ENCODE results near the gene EED. TPM values are rescaled to one million over a fixed set of nuclear protein-coding genes. Genes with fewer than 3 reads are reported as not detected.

Gene EED
- total and polyA plus RNA-seq, 2 experiments from 2014 or later: 15.5 to 23.7 TPM

GRCh38 chr11:86275493-86276370, 31.2 kb downstream of the EED start:
- no peaks in the 10 kb centered on the region for H3K36me3 ChIP-seq (replicated peaks; ENCODE audit: insufficient read depth, low read depth)
- peaks cover 41% of the 10 kb centered on the region for H3K79me2 ChIP-seq
- H3K4me1 ChIP-seq (ENCODE audit: insufficient read depth): no peaks in the 10 kb centered on the region
- H3K4me3 ChIP-seq: no peak overlapping the region
- no peaks in the 10 kb centered on the region for H4K20me1 ChIP-seq (ENCODE audit: insufficient read depth, poor library complexity, severe bottlenecking)
- no peak overlapping the region for H2AFZ ChIP-seq
- H3K27ac ChIP-seq: no peak overlapping the region
- H3K4me2 ChIP-seq: no peak overlapping the region
- no peaks in the 10 kb centered on the region for H3K9me3 ChIP-seq (ENCODE audit: low read depth)
- H3K27me3 ChIP-seq: no peaks in the 10 kb centered on the region
- DNase-seq (ENCODE audit: low spot score): no peak
- WGBS (ENCODE audit: low lambda C conversion rate, missing lambda C conversion rate): 100% methylated on average over 2 of the region's 2 CpGs
- no peak for TF ChIP-seq EZH2phosphoT487 (IDR thresholded peaks at IDR 0.05; ENCODE audit: low read depth, severe bottlenecking, unreplicated experiment)
- TF ChIP-seq CTCF (IDR thresholded peaks at IDR 0.05; ENCODE audit: poor library complexity): no peak
- TF ChIP-seq EZH2 (IDR thresholded peaks at IDR 0.05; ENCODE audit: borderline replicate concordance): no peak
- H3K9me2 ChIP-seq (replicated peaks; ENCODE audit: insufficient read depth): no peaks in the 10 kb centered on the region

GRCh38 chr11:86277741-86278140, 33.2 kb downstream of the EED start:
- 93% methylated on average over 1 of the region's 1 CpG for WGBS (ENCODE audit: low lambda C conversion rate, missing lambda C conversion rate)
- peaks cover 25% of the 10 kb centered on the region for H3K79me2 ChIP-seq

GRCh38 chr11:86278226-86278625, 33.7 kb downstream of the EED start:
- H3K4me2 ChIP-seq: no peak overlapping the region
- H3K9me2 ChIP-seq (replicated peaks; ENCODE audit: insufficient read depth): no peaks in the 10 kb centered on the region
- H3K36me3 ChIP-seq (replicated peaks; ENCODE audit: insufficient read depth, low read depth): no peaks in the 10 kb centered on the region
- H3K79me2 ChIP-seq: peaks cover 20% of the 10 kb centered on the region
- TF ChIP-seq CTCF (IDR thresholded peaks at IDR 0.05; ENCODE audit: poor library complexity) (no peak), EZH2 (IDR thresholded peaks at IDR 0.05; ENCODE audit: borderline replicate concordance) (no peak), EZH2phosphoT487 (IDR thresholded peaks at IDR 0.05; ENCODE audit: low read depth, severe bottlenecking, unreplicated experiment) (no peak)
- no peak overlapping the region for H3K4me3 ChIP-seq
- WGBS (ENCODE audit: low lambda C conversion rate, missing lambda C conversion rate): 78% methylated on average over 8 of the region's 8 CpGs
- no peaks in the 10 kb centered on the region for H3K9me3 ChIP-seq (ENCODE audit: low read depth)
- no peak overlapping the region for H2AFZ ChIP-seq
- no peak for DNase-seq (ENCODE audit: low spot score)
- H3K27ac ChIP-seq: no peak overlapping the region
- no peaks in the 10 kb centered on the region for H4K20me1 ChIP-seq (ENCODE audit: insufficient read depth, poor library complexity, severe bottlenecking)
- no peaks in the 10 kb centered on the region for H3K4me1 ChIP-seq (ENCODE audit: insufficient read depth)
- H3K27me3 ChIP-seq: no peaks in the 10 kb centered on the region

More at GRCh38 chr11:86277741-86278140, 33.2 kb downstream of the EED start:
- no peak for DNase-seq (ENCODE audit: low spot score)
- Histone ChIP-seq H3K9me2 (replicated peaks; ENCODE audit: insufficient read depth) (no peaks in the 10 kb centered on the region), H3K36me3 (replicated peaks; ENCODE audit: insufficient read depth, low read depth) (no peaks in the 10 kb centered on the region), H3K4me2 (no peak overlapping the region), H3K27me3 (no peaks in the 10 kb centered on the region), H3K4me3 (no peak overlapping the region), H2AFZ (no peak overlapping the region), H3K27ac (no peak overlapping the region), H3K9me3 (ENCODE audit: low read depth) (no peaks in the 10 kb centered on the region), H3K4me1 (ENCODE audit: insufficient read depth) (no peaks in the 10 kb centered on the region), H4K20me1 (ENCODE audit: insufficient read depth, poor library complexity, severe bottlenecking) (no peaks in the 10 kb centered on the region)
- no peak for TF ChIP-seq EZH2phosphoT487 (IDR thresholded peaks at IDR 0.05; ENCODE audit: low read depth, severe bottlenecking, unreplicated experiment)

- Histone ChIP-seq H3K27me3 (no peaks in the 10 kb centered on the region), H3K36me3 (replicated peaks; ENCODE audit: insufficient read depth, low read depth) (no peaks in the 10 kb centered on the region), H3K79me2 (peaks cover 7% of the 10 kb centered on the region), H3K9me3 (ENCODE audit: low read depth) (no peaks in the 10 kb centered on the region), H3K4me2 (no peak overlapping the region), H3K4me3 (no peak overlapping the region), H3K9me2 (replicated peaks; ENCODE audit: insufficient read depth) (no peaks in the 10 kb centered on the region), H3K27ac (no peak overlapping the region), H3K4me1 (ENCODE audit: insufficient read depth) (no peaks in the 10 kb centered on the region), H2AFZ (no peak overlapping the region), H4K20me1 (ENCODE audit: insufficient read depth, poor library complexity, severe bottlenecking) (no peaks in the 10 kb centered on the region)
- WGBS (ENCODE audit: low lambda C conversion rate, missing lambda C conversion rate): 93% methylated on average over 3 of the region's 3 CpGs
- TF ChIP-seq CTCF (IDR thresholded peaks at IDR 0.05; ENCODE audit: poor library complexity) (no peak), EZH2 (IDR thresholded peaks at IDR 0.05; ENCODE audit: borderline replicate concordance) (no peak), EZH2phosphoT487 (IDR thresholded peaks at IDR 0.05; ENCODE audit: low read depth, severe bottlenecking, unreplicated experiment) (no peak)
- no peak for DNase-seq (ENCODE audit: low spot score)
Measured at GRCh38 chr11:86279747-86280146, 35.2 kb downstream of the EED start.

Measured in hepatocyte (in vitro differentiated cells).